ENCODE results near the gene TFDP3. TPM values are rescaled to one million over a fixed set of nuclear protein-coding genes. Genes with fewer than 3 reads are reported as not detected.

TFDP3 gene
- total and polyA plus RNA-seq, 2 of the 4 experiments (the other 2 are of a cell fraction): not detected

- no peaks in the 10 kb centered on the region for H4K20me1 ChIP-seq (ENCODE audit: insufficient read depth, low read length)
These were observed 2.4 kb downstream of the TFDP3 start for GRCh38 chrX:133215747-133216146.

More at GRCh38 chrX:133215747-133216146, 2.4 kb downstream of the TFDP3 start:
- BruUV-seq (replicated peaks): no TSS peak
- Histone ChIP-seq H3K79me1 (ENCODE audit: low read depth in 1 of 2, low read length in 2 of 2) (no peaks in the 10 kb centered on the region), H3K23ac (ENCODE audit: low read depth, low read length) (no peak overlapping the region), H3K4me2 (ENCODE audit: low read depth, low read length) (no peak overlapping the region), H3K4me1 (ENCODE audit: control insufficient read depth, insufficient read depth, low read length) (no peaks in the 10 kb centered on the region), H3K27ac (ENCODE audit: insufficient read depth, low read length) (no peak overlapping the region), H2BK20ac (ENCODE audit: low read depth, low read length) (no peak overlapping the region), H2AFZ (replicated peaks; ENCODE audit: low read length, poor library complexity) (no peak overlapping the region), H2BK15ac (ENCODE audit: low read depth, low read length) (no peak overlapping the region), H3K18ac (ENCODE audit: low read depth, low read length) (no peak overlapping the region), H3K27me3 (ENCODE audit: control insufficient read depth, insufficient read depth, low read length) (no peaks in the 10 kb centered on the region; the same call in 1 of the 2 replicates), H2AK9ac (replicated peaks; ENCODE audit: low read depth, low read length, poor library complexity) (no peak overlapping the region), H3K14ac (replicated peaks; ENCODE audit: low read depth, low read length) (no peak overlapping the region), H4K8ac (ENCODE audit: low read depth in 2 of 2, low read length in 2 of 2) (no peak overlapping the region), H3K9ac (ENCODE audit: low read depth, low read length) (no peak overlapping the region), H3K9me3 (ENCODE audit: control insufficient read depth, insufficient read depth, low read length) (no peaks in the 10 kb centered on the region), H3K36me3 (ENCODE audit: control insufficient read depth, insufficient read depth, low read length) (no peaks in the 10 kb centered on the region), H2BK5ac (ENCODE audit: low read depth, low read length, poor library complexity, severe bottlenecking) (no peak overlapping the region), H2BK120ac (ENCODE audit: low read depth, low read length) (no peak overlapping the region), H3K4ac (ENCODE audit: low read depth, low read length) (no peak overlapping the region), H3K9me1 (ENCODE audit: insufficient read depth, low read length) (no peaks in the 10 kb centered on the region), H4K91ac (ENCODE audit: insufficient read depth, low read depth, low read length) (no peak overlapping the region), H3K4me3 (ENCODE audit: insufficient read depth, low read depth, low read length) (no peak overlapping the region), H4K5ac (ENCODE audit: low read depth, low read length) (no peak overlapping the region), H2AK5ac (ENCODE audit: low read depth, low read length) (no peak overlapping the region), H3K56ac (ENCODE audit: extremely low read depth, insufficient read depth, low read length) (no peak overlapping the region)
- in situ Hi-C loops (cut with MboI; ENCODE audit: low sequenced_read_pairs): no loop called here
- DNase-seq (peak; percentile 2), ATAC-seq (ENCODE audit: low read depth) (no peak)
- intact Hi-C loops (cut with micrococcal nuclease): no loop called here
- ChIA-PET CTCF (interaction anchor here (0.6 kb wide), 1 partner anchor 10 kb away, joined by 3 read pairs; no protein-coding TSS in a partner anchor), POLR2A (ENCODE audit: unreplicated experiment) (no interaction called here)
- WGBS, 2 experiments (ENCODE audit: extremely low coverage in 2 of 2, insufficient read length in 1 of 2): no CpG with 5 or more reads among the region's 1 CpG
- dilution Hi-C loops (cut with HindIII; ENCODE audit: low sequenced_read_pairs, unreplicated experiment): no loop called here
- TF ChIP-seq FOS (IDR thresholded peaks at IDR 0.05; ENCODE audit: low read depth, low read length) (no peak), SMC3 (IDR thresholded peaks at IDR 0.05; ENCODE audit: low read depth, low read length) (0 out of 2 replicates have a peak, but pooled peaks have one; percentile 6), CEBPB (IDR thresholded peaks at IDR 0.05; ENCODE audit: low read depth, low read length) (no peak), CTCF (conservative IDR thresholded peaks at IDR 0.05; ENCODE audit: low read depth, low read length) (peak; percentile 29; the same call in 1 of the 2 replicates)

Data from IMR-90 (cell line).